ENCODE measurements around the gene NLGN4X.

NLGN4X gene

GRCh38 chrX:6015423-6015822 lies 213.2 kb downstream of the NLGN4X start:
- no peak for TF ChIP-seq EZH2phosphoT487 (conservative IDR thresholded peaks at IDR 0.05; ENCODE audit: low read length)
- TF ChIP-seq, protein P1, sequence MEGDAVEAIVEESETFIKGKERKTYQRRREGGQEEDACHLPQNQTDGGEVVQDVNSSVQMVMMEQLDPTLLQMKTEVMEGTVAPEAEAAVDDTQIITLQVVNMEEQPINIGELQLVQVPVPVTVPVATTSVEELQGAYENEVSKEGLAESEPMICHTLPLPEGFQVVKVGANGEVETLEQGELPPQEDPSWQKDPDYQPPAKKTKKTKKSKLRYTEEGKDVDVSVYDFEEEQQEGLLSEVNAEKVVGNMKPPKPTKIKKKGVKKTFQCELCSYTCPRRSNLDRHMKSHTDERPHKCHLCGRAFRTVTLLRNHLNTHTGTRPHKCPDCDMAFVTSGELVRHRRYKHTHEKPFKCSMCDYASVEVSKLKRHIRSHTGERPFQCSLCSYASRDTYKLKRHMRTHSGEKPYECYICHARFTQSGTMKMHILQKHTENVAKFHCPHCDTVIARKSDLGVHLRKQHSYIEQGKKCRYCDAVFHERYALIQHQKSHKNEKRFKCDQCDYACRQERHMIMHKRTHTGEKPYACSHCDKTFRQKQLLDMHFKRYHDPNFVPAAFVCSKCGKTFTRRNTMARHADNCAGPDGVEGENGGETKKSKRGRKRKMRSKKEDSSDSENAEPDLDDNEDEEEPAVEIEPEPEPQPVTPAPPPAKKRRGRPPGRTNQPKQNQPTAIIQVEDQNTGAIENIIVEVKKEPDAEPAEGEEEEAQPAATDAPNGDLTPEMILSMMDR (IDR thresholded peaks at IDR 0.05; ENCODE audit: insufficient read depth, low read length, poor library complexity, severe bottlenecking): no peak
- Histone ChIP-seq H3K9ac (ENCODE audit: low read length) (no peak overlapping the region), H3K27ac (ENCODE audit: low read depth, low read length) (no peak overlapping the region), H3K9me2 (replicated peaks; ENCODE audit: insufficient read depth, low read length) (no peaks in the 10 kb centered on the region), H2AFZ (ENCODE audit: low read depth, low read length, severe bottlenecking) (no peak overlapping the region), H3K79me2 (ENCODE audit: insufficient read depth, low read length) (no peaks in the 10 kb centered on the region), H3K9me3 (ENCODE audit: insufficient read depth, low read length) (no peaks in the 10 kb centered on the region), H3K4me3 (ENCODE audit: insufficient read depth, low read length, poor library complexity, severe bottlenecking) (no peak overlapping the region), H3K27me3 (ENCODE audit: low read length) (no peaks in the 10 kb centered on the region), H3K36me3 (ENCODE audit: low read length) (no peaks in the 10 kb centered on the region), H4K20me1 (ENCODE audit: low read depth, low read length) (no peaks in the 10 kb centered on the region), H3K4me2 (ENCODE audit: low read depth, low read length, poor library complexity, severe bottlenecking) (no peak overlapping the region), H3F3A (ENCODE audit: insufficient read depth) (no peaks in the 10 kb centered on the region)

- Histone ChIP-seq H3K4me2 (ENCODE audit: low read depth, low read length, poor library complexity, severe bottlenecking) (no peak overlapping the region), H3K9ac (ENCODE audit: low read length) (no peak overlapping the region), H3K4me3 (ENCODE audit: insufficient read depth, low read length, poor library complexity, severe bottlenecking) (no peak overlapping the region), H4K20me1 (ENCODE audit: low read depth, low read length) (no peaks in the 10 kb centered on the region), H3K79me2 (ENCODE audit: insufficient read depth, low read length) (no peaks in the 10 kb centered on the region), H3K9me3 (ENCODE audit: insufficient read depth, low read length) (no peaks in the 10 kb centered on the region), H3K27ac (ENCODE audit: low read depth, low read length) (no peak overlapping the region), H3K9me2 (replicated peaks; ENCODE audit: insufficient read depth, low read length) (no peaks in the 10 kb centered on the region), H3K27me3 (ENCODE audit: low read length) (no peaks in the 10 kb centered on the region), H3F3A (ENCODE audit: insufficient read depth) (no peaks in the 10 kb centered on the region), H2AFZ (ENCODE audit: low read depth, low read length, severe bottlenecking) (no peak overlapping the region), H3K36me3 (ENCODE audit: low read length) (no peaks in the 10 kb centered on the region)
- TF ChIP-seq, protein P1 (IDR thresholded peaks at IDR 0.05; ENCODE audit: insufficient read depth, low read length, poor library complexity, severe bottlenecking): no peak
- TF ChIP-seq EZH2phosphoT487 (conservative IDR thresholded peaks at IDR 0.05; ENCODE audit: low read length): no peak
Observed at GRCh38 chrX:6012357-6012756, 216.3 kb downstream of the NLGN4X start.

GRCh38 chrX:6005856-6006255 lies 222.8 kb downstream of the NLGN4X start:
- H3F3A ChIP-seq (ENCODE audit: insufficient read depth): no peaks in the 10 kb centered on the region
- H2AFZ ChIP-seq (ENCODE audit: low read depth, low read length, severe bottlenecking): no peak overlapping the region
- no peak overlapping the region for H3K4me2 ChIP-seq (ENCODE audit: low read depth, low read length, poor library complexity, severe bottlenecking)
- H3K9me2 ChIP-seq (replicated peaks; ENCODE audit: insufficient read depth, low read length): no peaks in the 10 kb centered on the region
- TF ChIP-seq, protein P1 (IDR thresholded peaks at IDR 0.05; ENCODE audit: insufficient read depth, low read length, poor library complexity, severe bottlenecking): no peak
- no peak for TF ChIP-seq EZH2phosphoT487 (conservative IDR thresholded peaks at IDR 0.05; ENCODE audit: low read length)
- H4K20me1 ChIP-seq (ENCODE audit: low read depth, low read length): no peaks in the 10 kb centered on the region
- H3K79me2 ChIP-seq (ENCODE audit: insufficient read depth, low read length): no peaks in the 10 kb centered on the region
- no peak overlapping the region for H3K27ac ChIP-seq (ENCODE audit: low read depth, low read length)
- no peaks in the 10 kb centered on the region for H3K27me3 ChIP-seq (ENCODE audit: low read length)
- H3K9me3 ChIP-seq (ENCODE audit: insufficient read depth, low read length): no peaks in the 10 kb centered on the region
- no peak overlapping the region for H3K4me3 ChIP-seq (ENCODE audit: insufficient read depth, low read length, poor library complexity, severe bottlenecking)
- H3K36me3 ChIP-seq (ENCODE audit: low read length): no peaks in the 10 kb centered on the region
- no peak overlapping the region for H3K9ac ChIP-seq (ENCODE audit: low read length)

Measured in SU-DHL-6 (cell line).